Astrocyte (in vitro differentiated cells and primary cell): ENCODE measurements around the gene PRKG1. TPM values are rescaled to one million over a fixed set of nuclear protein-coding genes. Genes with fewer than 3 reads are reported as not detected.

Experiments
- DNase-seq: peaks from one replicate; pipeline ENCODE4 v3.0.0-alpha.2; 2010; ENCODE audit warnings: low read depth
- FAIRE-seq: peaks from 2 replicates; lab custom pipeline; 2011; peaks lifted over from hg19 to GRCh38; lab: Jason Lieb, UNC
- H2AFZ ChIP-seq: 2 replicates; pipeline ENCODE4 v1.6.0; 2012; ENCODE audit warnings: low read depth, low read length, inconsistent platforms
- H3K27ac ChIP-seq: 2 replicates; pipeline ENCODE4 v1.5.1; 2011; ENCODE audit warnings: low read depth, low read length, inconsistent platforms
- H3K27me3 ChIP-seq: 2 replicates; pipeline ENCODE4 v1.6.0; 2011; ENCODE audit warnings: low read length, inconsistent platforms; ENCODE audit not compliant: insufficient read depth
- H3K36me3 ChIP-seq: 2 replicates; pipeline ENCODE4 v1.5.1; 2011; ENCODE audit warnings: low read length, inconsistent platforms; ENCODE audit not compliant: insufficient read depth
- H3K4me1 ChIP-seq: 2 replicates; pipeline ENCODE4 v1.5.1; 2011; ENCODE audit warnings: low read length, inconsistent platforms; ENCODE audit not compliant: insufficient read depth
- H3K4me2 ChIP-seq: 2 replicates; pipeline ENCODE4 v1.6.0; 2012; ENCODE audit warnings: low read length, inconsistent platforms
- H3K4me3 ChIP-seq: 2 replicates; pipeline ENCODE4 v1.5.1; 2011; ENCODE audit warnings: low read depth, mild to moderate bottlenecking, low read length, inconsistent platforms; ENCODE audit not compliant: insufficient read depth
- H3K79me2 ChIP-seq: 2 replicates; pipeline ENCODE4 v1.6.0; 2012; ENCODE audit warnings: mild to moderate bottlenecking, low read length, inconsistent platforms; ENCODE audit not compliant: insufficient read depth
- H3K9ac ChIP-seq: 2 replicates; pipeline ENCODE4 v1.6.0; 2012; ENCODE audit warnings: mild to moderate bottlenecking, low read length, inconsistent platforms
- H3K9me3 ChIP-seq: 2 replicates; pipeline ENCODE4 v1.5.1; 2012; ENCODE audit warnings: low read depth, mild to moderate bottlenecking, low read length, inconsistent platforms; ENCODE audit not compliant: insufficient read depth
- H4K20me1 ChIP-seq: 2 replicates; pipeline ENCODE4 v1.6.0; 2012; ENCODE audit warnings: low read length, inconsistent platforms; ENCODE audit not compliant: insufficient read depth
- H3K27ac Mint-ChIP-seq: one replicate; pipeline ENCODE4 v1.8.0; 2021; ENCODE audit warnings: mild to moderate bottlenecking, mixed read lengths; ENCODE audit not compliant: unreplicated experiment
- H3K27me3 Mint-ChIP-seq: one replicate; pipeline ENCODE4 v1.8.0; 2021; ENCODE audit warnings: low read depth, mixed read lengths; ENCODE audit not compliant: unreplicated experiment
- H3K36me3 Mint-ChIP-seq: one replicate; pipeline ENCODE4 v1.8.0; 2021; ENCODE audit warnings: low read depth, mixed read lengths; ENCODE audit not compliant: unreplicated experiment
- H3K4me1 Mint-ChIP-seq: one replicate; pipeline ENCODE4 v1.8.0; 2021; ENCODE audit warnings: low read depth, mixed read lengths; ENCODE audit not compliant: unreplicated experiment
- H3K4me3 Mint-ChIP-seq: one replicate; pipeline ENCODE4 v1.8.0; 2021; ENCODE audit warnings: mild to moderate bottlenecking, moderate library complexity, mixed read lengths; ENCODE audit not compliant: unreplicated experiment
- H3K9me3 Mint-ChIP-seq: one replicate; pipeline ENCODE4 v1.8.0; 2021; ENCODE audit warnings: mild to moderate bottlenecking, mixed read lengths; ENCODE audit not compliant: unreplicated experiment
- EZH2 ChIP-seq: IDR thresholded peaks from 2 replicates; pipeline ENCODE4 v1.6.1; 2012; ENCODE audit warnings: mild to moderate bottlenecking, low read length, inconsistent platforms; ENCODE audit not compliant: insufficient read depth
- total RNA-seq: library from RNA; stranded (reverse); gene quantifications from 2 replicates; pipeline ENCODE4 v1.2.1, GENCODE V29; 2021
- TF ChIP-seq, protein P1 (sequence below): IDR thresholded peaks from 2 replicates; pipeline ENCODE4 v1.5.1; 2011; ENCODE audit warnings: low read depth, mild to moderate bottlenecking, inconsistent platforms, low read length, moderate library complexity; ENCODE audit not compliant: insufficient read depth

The PRKG1 gene
- total RNA-seq, 1 donor from 2014 or later = 3.1 TPM

DNA sequence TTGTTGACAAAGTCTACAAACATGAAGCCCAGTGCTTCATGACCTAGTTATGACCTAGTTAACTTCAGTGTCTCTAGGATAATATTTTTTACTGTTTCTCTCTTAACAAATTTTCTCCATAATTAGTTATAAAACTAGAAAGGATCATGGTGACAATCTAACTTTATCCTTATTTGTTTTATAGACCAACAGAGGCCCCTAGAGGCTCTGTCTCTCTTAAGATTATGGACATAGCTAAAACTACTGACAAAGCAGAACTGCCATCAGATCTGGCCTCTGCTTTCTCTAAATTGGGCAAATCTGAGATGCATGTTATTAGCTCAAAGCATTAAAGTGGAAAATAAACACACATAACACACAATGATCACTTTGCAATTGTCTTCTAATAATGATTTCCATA lies 449.2 kb downstream of the PRKG1 start:
- H3K27ac ChIP-seq = no peak overlapping the region
- no peaks in the 10 kb centered on the region for H3K27me3 Mint-ChIP-seq
- no peak for FAIRE-seq

DNA sequence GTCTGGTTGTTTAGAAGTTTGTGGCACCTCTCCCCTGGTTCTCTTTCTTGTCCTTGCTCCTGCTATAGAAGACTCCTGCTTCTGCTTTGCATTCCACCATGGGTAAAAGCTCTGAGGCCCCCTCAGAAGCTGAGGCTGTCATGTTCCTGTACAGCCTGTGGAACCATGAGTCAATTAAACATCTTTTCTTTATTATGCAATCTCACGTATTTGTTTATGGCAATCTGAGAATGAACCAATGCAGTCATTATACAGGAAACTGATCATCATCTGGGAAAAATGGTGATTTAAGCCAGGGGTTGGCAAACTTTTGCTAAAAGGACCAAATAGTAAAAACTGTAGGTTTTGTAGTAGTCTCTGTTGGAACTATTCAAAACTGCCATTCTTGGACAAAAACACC lies 449.8 kb downstream of the PRKG1 start:
- no peaks in the 10 kb centered on the region for H3K9me3 ChIP-seq
- no peak overlapping the region for H3K4me3 ChIP-seq
- no peaks in the 10 kb centered on the region for H3K9me3 Mint-ChIP-seq
- H3K27ac ChIP-seq = no peak overlapping the region
- no peaks in the 10 kb centered on the region for H3K79me2 ChIP-seq
- H3K36me3 ChIP-seq = no peaks in the 10 kb centered on the region
- H3K27ac Mint-ChIP-seq = no peak overlapping the region
- DNase-seq = no peak
- peaks cover 5% of the 10 kb centered on the region for H3K4me1 Mint-ChIP-seq
- no peak for FAIRE-seq
- H2AFZ ChIP-seq = no peak overlapping the region
- H4K20me1 ChIP-seq = no peaks in the 10 kb centered on the region
- H3K36me3 Mint-ChIP-seq = no peaks in the 10 kb centered on the region
- no peak overlapping the region for H3K4me2 ChIP-seq
- no peak overlapping the region for H3K9ac ChIP-seq
- no peaks in the 10 kb centered on the region for H3K4me1 ChIP-seq
- no peak overlapping the region for H3K4me3 Mint-ChIP-seq
- no peaks in the 10 kb centered on the region for H3K27me3 ChIP-seq
- no peaks in the 10 kb centered on the region for H3K27me3 Mint-ChIP-seq
- TF ChIP-seq EZH2 = no peak
- TF ChIP-seq, protein P1, sequence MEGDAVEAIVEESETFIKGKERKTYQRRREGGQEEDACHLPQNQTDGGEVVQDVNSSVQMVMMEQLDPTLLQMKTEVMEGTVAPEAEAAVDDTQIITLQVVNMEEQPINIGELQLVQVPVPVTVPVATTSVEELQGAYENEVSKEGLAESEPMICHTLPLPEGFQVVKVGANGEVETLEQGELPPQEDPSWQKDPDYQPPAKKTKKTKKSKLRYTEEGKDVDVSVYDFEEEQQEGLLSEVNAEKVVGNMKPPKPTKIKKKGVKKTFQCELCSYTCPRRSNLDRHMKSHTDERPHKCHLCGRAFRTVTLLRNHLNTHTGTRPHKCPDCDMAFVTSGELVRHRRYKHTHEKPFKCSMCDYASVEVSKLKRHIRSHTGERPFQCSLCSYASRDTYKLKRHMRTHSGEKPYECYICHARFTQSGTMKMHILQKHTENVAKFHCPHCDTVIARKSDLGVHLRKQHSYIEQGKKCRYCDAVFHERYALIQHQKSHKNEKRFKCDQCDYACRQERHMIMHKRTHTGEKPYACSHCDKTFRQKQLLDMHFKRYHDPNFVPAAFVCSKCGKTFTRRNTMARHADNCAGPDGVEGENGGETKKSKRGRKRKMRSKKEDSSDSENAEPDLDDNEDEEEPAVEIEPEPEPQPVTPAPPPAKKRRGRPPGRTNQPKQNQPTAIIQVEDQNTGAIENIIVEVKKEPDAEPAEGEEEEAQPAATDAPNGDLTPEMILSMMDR = no peak

More for the DNA sequence above, 449.2 kb downstream of the PRKG1 start:
- Mint-ChIP-seq H3K4me3 (no peak overlapping the region), H3K9me3 (no peaks in the 10 kb centered on the region), H3K27ac (no peak overlapping the region), H3K36me3 (no peaks in the 10 kb centered on the region), H3K4me1 (peaks cover 5% of the 10 kb centered on the region)
- Histone ChIP-seq H3K4me3 (no peak overlapping the region), H4K20me1 (no peaks in the 10 kb centered on the region), H3K79me2 (no peaks in the 10 kb centered on the region), H3K9ac (no peak overlapping the region), H3K27me3 (no peaks in the 10 kb centered on the region), H3K9me3 (no peaks in the 10 kb centered on the region), H3K36me3 (no peaks in the 10 kb centered on the region), H3K4me2 (no peak overlapping the region), H3K4me1 (no peaks in the 10 kb centered on the region), H2AFZ (no peak overlapping the region)
- TF ChIP-seq, protein P1 = no peak
- no peak for TF ChIP-seq EZH2
- DNase-seq = no peak

DNA sequence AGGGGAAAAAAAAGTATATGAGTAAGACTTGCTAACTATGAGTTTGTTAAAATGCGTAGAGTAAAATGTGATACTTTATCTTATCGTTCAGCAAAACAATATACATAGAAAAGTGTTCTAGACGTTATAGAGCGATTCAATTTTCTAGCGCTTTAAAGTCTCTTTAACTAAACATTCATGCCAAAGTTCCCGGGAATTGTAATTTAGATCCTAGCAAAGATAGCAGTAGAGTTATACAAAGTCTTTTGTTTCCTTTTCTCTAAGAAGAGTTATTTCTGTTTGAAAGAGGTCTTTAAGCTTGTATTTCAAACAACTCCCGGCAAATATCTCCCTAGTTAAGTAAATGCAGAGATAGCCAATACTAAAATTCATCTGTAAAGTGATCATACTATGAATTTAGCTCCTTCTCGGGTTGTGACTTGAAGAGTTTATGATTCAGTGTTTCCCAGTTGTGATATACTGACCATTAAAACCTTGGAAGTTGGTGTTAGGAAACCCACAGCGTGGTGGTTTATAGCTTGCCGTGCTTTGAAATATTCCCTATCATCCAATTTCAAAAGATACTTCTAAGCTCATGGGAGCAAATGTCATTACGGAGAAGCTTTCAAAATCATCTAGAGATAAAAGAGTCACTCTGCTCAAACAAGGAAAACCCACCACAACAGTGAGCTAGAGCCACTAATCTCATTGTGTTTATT lies 453.4 kb downstream of the PRKG1 start:
- no peaks in the 10 kb centered on the region for H3K36me3 Mint-ChIP-seq
- no peak overlapping the region for H3K27ac Mint-ChIP-seq
- H3K4me1 Mint-ChIP-seq = peaks cover 5% of the 10 kb centered on the region
- Histone ChIP-seq H3K4me3 (no peak overlapping the region), H3K9me3 (no peaks in the 10 kb centered on the region), H3K27me3 (no peaks in the 10 kb centered on the region), H2AFZ (no peak overlapping the region), H3K79me2 (no peaks in the 10 kb centered on the region), H3K4me2 (no peak overlapping the region), H3K4me1 (no peaks in the 10 kb centered on the region), H3K27ac (no peak overlapping the region), H3K9ac (no peak overlapping the region), H4K20me1 (no peaks in the 10 kb centered on the region), H3K36me3 (no peaks in the 10 kb centered on the region)
- no peak for DNase-seq
- no peaks in the 10 kb centered on the region for H3K9me3 Mint-ChIP-seq
- FAIRE-seq = no peak
- no peak overlapping the region for H3K4me3 Mint-ChIP-seq
- no peaks in the 10 kb centered on the region for H3K27me3 Mint-ChIP-seq
- TF ChIP-seq EZH2 = no peak
- TF ChIP-seq, protein P1 = no peak
